ENCODE data around the gene UNC45B. TPM values are rescaled to one million over a fixed set of nuclear protein-coding genes. Genes with fewer than 3 reads are reported as not detected.
"Not testable (repeated sequence)": the region's sequence is repeated elsewhere in the genome, so short reads cannot be mapped to it uniquely, and the experiment has no call there.

Gene UNC45B
- polyA plus RNA-seq, 1 donor, result 226 TPM

GRCh38 chr17:35217107-35217506 is 69.5 kb downstream of the UNC45B start:
- no peak for DNase-seq (ENCODE audit: low read depth)

GRCh38 chr17:35218915-35219314 is 71.3 kb downstream of the UNC45B start:
- no peak for DNase-seq (ENCODE audit: low read depth)

GRCh38 chr17:35222452-35222851 is 74.8 kb downstream of the UNC45B start:
- DNase-seq (ENCODE audit: low read depth), result no peak

- no peak for DNase-seq (ENCODE audit: low read depth)
These were observed 76.8 kb downstream of the UNC45B start for GRCh38 chr17:35224436-35224835.

- no peak for DNase-seq (ENCODE audit: low read depth)
These were observed 79.9 kb downstream of the UNC45B start for GRCh38 chr17:35227546-35227945.

- no peak for DNase-seq (ENCODE audit: low read depth)
These were observed 82.0 kb downstream of the UNC45B start for GRCh38 chr17:35229638-35230037.

- not testable (repeated sequence) for DNase-seq (ENCODE audit: low read depth)
These were observed 86.7 kb downstream of the UNC45B start for GRCh38 chr17:35234315-35234714.

- DNase-seq (ENCODE audit: low read depth), result no peak
These were observed 87.7 kb downstream of the UNC45B start for GRCh38 chr17:35235289-35235688.

- no peak for DNase-seq (ENCODE audit: low read depth)
These were observed 88.3 kb downstream of the UNC45B start for GRCh38 chr17:35235917-35236316.

GRCh38 chr17:35236821-35237220 is 89.2 kb downstream of the UNC45B start:
- no peak for DNase-seq (ENCODE audit: low read depth)

- DNase-seq (ENCODE audit: low read depth), result no peak
These were observed 91.2 kb downstream of the UNC45B start for GRCh38 chr17:35238821-35239220.

Other genes starting within 250 kb of the UNC45B start
- gene CCT6B, start 186.4 kb upstream of the UNC45B start, polyA plus RNA-seq (ENCODE audit: insufficient read length), result 2.5 TPM
- 9.3 TPM for gene ZNF830, start 186.3 kb upstream of the UNC45B start, polyA plus RNA-seq (ENCODE audit: insufficient read length)
- 20.8 TPM for gene LIG3, start 167.3 kb upstream of the UNC45B start, polyA plus RNA-seq (ENCODE audit: insufficient read length)
- 7.9 TPM for gene RFFL, start 84.1 kb upstream of the UNC45B start, polyA plus RNA-seq (ENCODE audit: insufficient read length)
- gene RAD51D, start 28.0 kb upstream of the UNC45B start, polyA plus RNA-seq (ENCODE audit: insufficient read length), result 6.4 TPM
- 0.11 TPM for gene FNDC8, start 26.2 kb upstream of the UNC45B start, polyA plus RNA-seq (ENCODE audit: insufficient read length)
- gene NLE1, start 5.5 kb upstream of the UNC45B start, polyA plus RNA-seq (ENCODE audit: insufficient read length), result 15.3 TPM
- gene SLC35G3, start 46.6 kb downstream of the UNC45B start, polyA plus RNA-seq (ENCODE audit: insufficient read length), result 0.59 TPM
- gene SLFN5, start 95.3 kb downstream of the UNC45B start, polyA plus RNA-seq (ENCODE audit: insufficient read length), result 4.5 TPM
- gene SLFN11, start 225.8 kb downstream of the UNC45B start, polyA plus RNA-seq (ENCODE audit: insufficient read length), result 9.1 TPM

Measured in forelimb muscle (tissue), 1 donor.